HepG2 (cell line): ENCODE results near the gene KDM5B. TPM values are rescaled to one million over a fixed set of nuclear protein-coding genes. Genes with fewer than 3 reads are reported as not detected.

Experiments
- AFF4 ChIP-seq: sonication (generic); formaldehyde crosslinking; IDR thresholded peaks from 2 replicates; pipeline ENCODE4 v1.4.0; 2020; ENCODE audit warnings: missing genetic modification reagents
- EEA1 ChIP-seq: sonication (generic); formaldehyde crosslinking; IDR thresholded peaks from 2 replicates; pipeline ENCODE4 v1.5.1; 2020; ENCODE audit warnings: mild to moderate bottlenecking, missing genetic modification reagents, borderline replicate concordance
- ELF1 ChIP-seq: sonication (generic); formaldehyde crosslinking; IDR thresholded peaks from 2 replicates; pipeline ENCODE4 v1.4.0; 2020; ENCODE audit warnings: missing genetic modification reagents
- GTF3A ChIP-seq: sonication (generic); formaldehyde crosslinking; conservative IDR thresholded peaks from 2 replicates; pipeline ENCODE4 v1.4.0; 2020; ENCODE audit warnings: mild to moderate bottlenecking, missing genetic modification reagents
- IRF9 ChIP-seq: sonication (generic); formaldehyde crosslinking; IDR thresholded peaks from 2 replicates; pipeline ENCODE4 v1.8.0; 2022; ENCODE audit warnings: missing genetic modification reagents, mild to moderate bottlenecking, borderline replicate concordance
- JUNB ChIP-seq: sonication (generic); formaldehyde crosslinking; IDR thresholded peaks from 2 replicates; pipeline ENCODE4 v1.8.0; 2022; ENCODE audit warnings: missing genetic modification reagents, mild to moderate bottlenecking, borderline replicate concordance
- JUND ChIP-seq: sonication (generic); formaldehyde crosslinking; IDR thresholded peaks from 2 replicates; pipeline ENCODE4 v1.8.0; 2022; ENCODE audit warnings: mild to moderate bottlenecking, missing genetic modification reagents
- MTERF4 ChIP-seq: sonication (generic); formaldehyde crosslinking; IDR thresholded peaks from 2 replicates; pipeline ENCODE4 v1.8.0; 2023; ENCODE audit warnings: mild to moderate bottlenecking, missing genetic modification reagents
- PATZ1 ChIP-seq: sonication (generic); formaldehyde crosslinking; IDR thresholded peaks from 2 replicates; pipeline ENCODE4 v1.4.0; 2020; ENCODE audit warnings: missing genetic modification reagents
- POGK ChIP-seq: sonication (generic); formaldehyde crosslinking; conservative IDR thresholded peaks from 2 replicates; pipeline ENCODE4 v1.8.0; 2022; ENCODE audit warnings: mild to moderate bottlenecking, moderate library complexity, missing genetic modification reagents
- SMARCE1 ChIP-seq: fragments of 450-650 bp; IDR thresholded peaks from 2 replicates; pipeline ENCODE4 v1.6.1; 2017; ENCODE audit warnings: borderline replicate concordance
- ZBTB4 ChIP-seq: sonication (generic); formaldehyde crosslinking; IDR thresholded peaks from 2 replicates; pipeline ENCODE4 v1.4.0; 2020; ENCODE audit warnings: missing genetic modification reagents, mild to moderate bottlenecking, borderline replicate concordance
- ZMYM4 ChIP-seq: sonication (generic); formaldehyde crosslinking; IDR thresholded peaks from 2 replicates; pipeline ENCODE4 v1.8.1; 2023; ENCODE audit warnings: mild to moderate bottlenecking, missing genetic modification reagents
- ZNF749 ChIP-seq: sonication (generic); formaldehyde crosslinking; IDR thresholded peaks from 2 replicates; pipeline ENCODE4 v1.8.0; 2022; ENCODE audit warnings: mild to moderate bottlenecking, missing genetic modification reagents, moderate library complexity, borderline replicate concordance
- polyA plus RNA-seq, 8 experiments: library from polyadenylated mRNA; depleted of rRNA in 3 of 8; stranded (reverse) in 7 of 8; unstranded in 1 of 8; fragments of >200 nt; fragmentation: Illumina TruSeq in 4 of 8; extraction: Trizol in 4 of 8; gene quantifications; 2 replicates each; pipeline versions ENCODE4 v1.2.1 to v1.2.3, GENCODE V29; 2011 to 2016; ENCODE audit warnings: low read depth in 4 of 8, missing spikeins in 1 of 8, mixed read lengths in 1 of 8; ENCODE audit not compliant: insufficient read depth in 1 of 8
- total RNA-seq, 5 experiments: library from RNA; depleted of rRNA; stranded (reverse); fragments of >200 nt; fragmentation: Illumina TruSeq; extraction: Trizol; gene quantifications; 2 replicates each; pipeline ENCODE4 v1.2.3, GENCODE V29; 2016; ENCODE audit warnings: low read depth in 1 of 5

The KDM5B gene
- total and polyA plus RNA-seq, 2 of the 13 experiments (the other 11 are each of a cell fraction or from before 2014, with no cell fraction given), result 34.2 to 35.4 TPM

GRCh38 chr1:202752774-202753173 is 55.4 kb downstream of the KDM5B start (continued):
- TF ChIP-seq POGK (CRISPR knock-in tag) (no peak), JUND (CRISPR knock-in tag) (no peak), AFF4 (no peak), MTERF4 (no peak), GTF3A (CRISPR knock-in tag) (no peak), PATZ1 (no peak), EEA1 (no peak), JUNB (CRISPR knock-in tag) (no peak), IRF9 (no peak), ZBTB4 (CRISPR knock-in tag) (no peak), SMARCE1 (no peak), ELF1 (no peak), ZMYM4 (CRISPR knock-in tag) (no peak), ZNF749 (no peak)
